Mammary epithelial cell (primary cell): ENCODE measurements around the gene CATSPER3.

ENCODE experiments used
- CTCF ChIP-seq, 2 donors: IDR thresholded peaks in 1 of 2; conservative IDR thresholded peaks in 1 of 2; 2 replicates each; pipeline ENCODE4 v1.5.1; 2011 to 2012; ENCODE audit warnings: inconsistent platforms in 2 of 2, low read length in 2 of 2, mild to moderate bottlenecking in 2 of 2, control low read depth in 1 of 2, low read depth in 1 of 2; ENCODE audit not compliant: insufficient read depth in 1 of 2; ENCODE audit errors: extremely low read depth in 1 of 2
- EZH2 ChIP-seq: IDR thresholded peaks from 2 replicates; pipeline ENCODE4 v1.6.1; 2012; ENCODE audit warnings: low read length, inconsistent platforms, borderline replicate concordance

GRCh38 chr5:135053989-135054388, 86.3 kb downstream of the CATSPER3 start:
- no peak for TF ChIP-seq EZH2
- no peak for TF ChIP-seq CTCF (conservative IDR thresholded peaks at IDR 0.05 in 1 of 2, IDR thresholded peaks at IDR 0.05 in 1 of 2; ENCODE audit: extremely low read depth in 1 of 2, insufficient read depth in 1 of 2, low read depth in 1 of 2, low read length in 2 of 2)
